ENCODE data around the gene RFC4.

Gene RFC4

DNA sequence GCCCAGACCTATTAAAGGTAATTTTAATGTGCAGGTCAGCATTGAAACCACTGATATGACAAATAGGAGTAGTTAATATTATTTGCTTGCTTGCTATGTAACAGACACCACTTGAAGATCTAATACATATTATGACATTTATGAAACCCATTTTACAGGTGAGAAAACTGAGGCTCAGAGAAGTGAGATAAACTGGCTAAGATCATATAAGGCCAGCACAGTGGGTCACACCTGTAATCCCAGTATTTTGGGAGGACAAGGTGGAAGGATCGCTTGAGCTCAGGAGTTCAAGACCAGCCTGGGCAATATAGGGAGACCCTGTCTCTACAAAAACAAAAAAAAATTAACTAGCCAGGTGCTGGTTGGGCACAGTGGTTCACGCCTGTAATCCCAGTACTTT lies 56.0 kb downstream of the RFC4 start:
- no peak for DNase-seq (ENCODE audit: low spot score)

DNA sequence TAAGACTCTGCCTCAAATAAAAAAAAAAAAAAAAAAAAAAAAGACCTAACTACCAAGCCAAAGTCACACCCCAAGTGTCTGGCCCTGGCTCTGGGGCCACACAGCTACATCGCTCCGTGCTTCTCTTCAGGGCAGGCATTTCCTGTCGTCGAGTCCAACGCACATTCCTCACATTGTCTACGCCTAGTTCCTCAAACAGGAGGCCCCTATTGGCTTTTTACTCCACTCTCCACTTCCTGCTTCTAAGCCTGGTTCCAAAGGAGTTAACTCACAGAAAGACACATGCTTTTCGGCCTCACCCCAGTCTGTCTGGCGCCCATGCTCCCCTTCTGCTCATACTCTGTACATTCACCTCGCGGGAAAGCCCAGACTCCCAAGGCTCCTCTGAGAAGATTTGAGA lies 60.3 kb downstream of the RFC4 start:
- peak; percentile 5 for DNase-seq (ENCODE audit: low spot score)

DNA sequence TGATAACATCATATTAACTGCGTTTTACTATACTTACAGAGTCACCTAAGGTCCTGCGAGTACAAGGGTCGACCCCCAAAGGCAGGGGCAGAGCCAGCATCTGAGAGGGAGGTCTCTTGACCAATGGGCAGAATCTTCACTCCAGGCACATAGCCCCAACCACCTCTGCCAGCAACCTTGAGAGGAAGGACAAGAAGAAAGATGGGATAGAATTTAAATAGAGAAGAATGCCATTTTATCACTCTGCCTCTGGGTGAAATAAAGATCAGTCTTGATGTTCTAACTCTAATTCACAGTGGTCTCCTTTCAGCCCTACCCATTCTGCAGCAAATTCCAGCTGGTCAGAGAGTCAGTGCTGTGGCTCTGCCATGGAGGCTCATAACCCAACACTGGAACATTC lies 62.6 kb downstream of the RFC4 start:
- DNase-seq (ENCODE audit: low spot score) = no peak

DNA sequence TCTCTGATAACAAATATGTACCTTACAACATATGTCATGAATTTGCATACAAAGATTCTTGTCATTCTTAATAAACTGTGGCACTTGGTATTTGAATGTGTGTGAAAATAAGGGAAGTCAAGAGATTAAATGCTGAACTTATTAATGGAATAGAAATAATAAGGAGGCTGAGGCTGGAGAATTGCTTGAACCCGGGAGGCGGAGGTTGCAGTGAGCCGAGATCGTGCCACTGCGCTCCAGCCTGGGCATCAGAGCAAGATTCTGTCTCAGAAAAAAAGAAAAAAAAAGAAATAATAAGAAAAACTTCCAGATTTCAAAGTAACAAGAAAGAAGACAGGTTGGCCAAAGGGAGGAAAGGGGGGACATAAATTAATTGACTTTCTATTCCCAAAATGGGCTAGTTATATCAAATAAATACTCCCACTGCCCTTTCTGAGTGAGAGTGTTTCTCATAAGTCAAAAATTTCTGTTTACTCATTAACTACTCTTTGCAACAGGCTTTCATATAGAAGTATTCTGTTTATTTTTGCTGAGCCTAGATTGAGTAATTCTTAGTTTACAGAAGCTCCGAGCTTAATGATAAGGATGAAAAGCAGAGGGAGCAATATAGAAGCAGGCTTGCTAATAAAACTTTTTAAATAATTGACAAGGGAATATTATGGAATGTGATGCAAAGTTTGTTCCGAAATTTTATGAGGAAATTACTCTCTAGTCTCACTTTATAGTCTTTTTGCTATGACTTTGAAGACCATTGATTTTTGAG lies 63.5 kb downstream of the RFC4 start:
- no peak for DNase-seq (ENCODE audit: low spot score)
